GM19438 (cell line): ENCODE data around the gene PRDM15.

ENCODE experiments used
- ATAC-seq: cut with Tn5 transposase; IDR thresholded peaks from one replicate; pipeline ENCODE4 v1.9.1; 2021; ENCODE audit warnings: low read depth; ENCODE audit not compliant: unreplicated experiment

Gene PRDM15

DNA sequence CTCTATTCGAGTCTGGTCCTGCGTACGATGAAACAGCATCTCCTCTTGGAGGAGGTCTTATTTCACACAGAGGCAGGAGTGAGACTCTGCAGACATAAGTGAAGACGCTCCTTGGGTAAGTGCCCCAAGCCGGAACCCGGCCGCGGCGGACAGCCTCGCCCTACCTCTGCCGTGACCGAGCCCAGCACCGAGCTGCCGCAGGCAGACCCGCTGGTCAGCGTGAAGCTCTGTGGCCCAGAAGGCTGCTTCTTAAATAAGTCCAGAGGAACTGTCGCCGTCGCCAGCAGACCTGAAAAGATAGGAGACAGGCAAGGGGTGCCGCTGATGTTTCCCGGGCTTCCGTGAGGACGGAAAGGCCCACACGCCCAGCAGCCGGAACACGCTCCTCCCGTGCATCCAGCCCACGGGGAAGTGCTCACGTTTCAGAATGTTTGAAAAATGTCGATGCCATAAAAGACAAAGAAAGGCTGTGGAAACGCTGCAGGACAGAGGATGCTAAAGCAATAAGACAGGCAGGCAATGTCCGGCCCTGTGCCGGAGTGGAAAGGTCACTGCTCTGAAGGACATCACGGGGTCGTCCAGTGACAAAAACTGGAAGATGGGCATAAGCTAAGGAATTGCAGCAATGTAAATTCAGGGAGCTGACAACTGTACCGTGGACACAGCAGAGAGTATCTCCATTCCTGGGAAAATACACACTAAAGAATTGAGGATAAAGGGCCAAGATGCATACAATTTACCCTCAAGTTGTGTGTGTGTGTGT, 28.5 kb upstream of the PRDM15 start:
- no peak for ATAC-seq

DNA sequence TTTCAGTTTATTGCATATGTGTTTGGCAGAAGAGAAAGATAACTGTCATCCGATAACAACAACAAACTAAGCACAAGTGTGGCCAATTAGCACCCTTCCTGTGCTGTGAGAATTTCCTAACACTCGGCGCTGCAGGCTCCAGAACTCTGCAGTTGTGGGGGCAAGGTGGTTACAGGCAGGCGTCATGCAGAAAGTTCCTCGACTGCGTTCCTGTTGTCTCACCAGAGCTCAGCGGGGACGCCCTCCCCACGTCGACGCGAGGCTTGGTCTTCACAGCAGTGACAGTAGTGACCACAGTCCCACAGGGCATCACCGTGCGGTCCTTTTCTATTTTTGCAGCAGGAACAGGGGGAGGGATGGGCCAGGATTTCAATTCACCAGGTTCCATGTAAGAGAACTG, 27.6 kb upstream of the PRDM15 start:
- no peak for ATAC-seq

GRCh38 chr21:41903559-41904351, 24.6 kb upstream of the PRDM15 start:
- ATAC-seq = no peak

- no peak for ATAC-seq
Observed at GRCh38 chr21:41902946-41903345, 23.8 kb upstream of the PRDM15 start.

- ATAC-seq = no peak
Observed at GRCh38 chr21:41901782-41902181, 22.6 kb upstream of the PRDM15 start.

GRCh38 chr21:41901099-41901498, 22.0 kb upstream of the PRDM15 start:
- no peak for ATAC-seq

DNA sequence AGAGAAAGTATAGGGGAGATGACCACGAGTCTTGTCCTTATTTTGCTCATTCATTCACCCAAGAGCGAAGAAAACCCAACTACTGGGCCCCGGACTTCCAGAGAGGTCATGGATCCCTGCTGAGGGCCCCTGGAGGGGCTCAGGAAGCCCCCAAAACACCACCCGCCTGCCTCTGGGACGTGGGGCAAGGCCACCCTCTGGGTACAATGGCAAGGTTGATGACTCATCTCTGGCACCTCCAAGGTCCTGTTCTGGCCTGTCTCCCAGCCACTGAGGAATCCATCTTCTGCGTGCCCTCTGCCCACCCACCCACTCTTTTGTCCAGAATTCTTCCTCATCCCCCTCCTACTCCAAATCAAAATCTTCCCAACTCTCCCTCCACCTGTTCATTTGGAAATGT, 21.3 kb upstream of the PRDM15 start:
- ATAC-seq = no peak

GRCh38 chr21:41899426-41900202, 20.5 kb upstream of the PRDM15 start:
- ATAC-seq = no peak

GRCh38 chr21:41898998-41899397, 19.9 kb upstream of the PRDM15 start:
- ATAC-seq = no peak

- ATAC-seq = no peak
Observed at GRCh38 chr21:41897700-41898099, 18.6 kb upstream of the PRDM15 start.

DNA sequence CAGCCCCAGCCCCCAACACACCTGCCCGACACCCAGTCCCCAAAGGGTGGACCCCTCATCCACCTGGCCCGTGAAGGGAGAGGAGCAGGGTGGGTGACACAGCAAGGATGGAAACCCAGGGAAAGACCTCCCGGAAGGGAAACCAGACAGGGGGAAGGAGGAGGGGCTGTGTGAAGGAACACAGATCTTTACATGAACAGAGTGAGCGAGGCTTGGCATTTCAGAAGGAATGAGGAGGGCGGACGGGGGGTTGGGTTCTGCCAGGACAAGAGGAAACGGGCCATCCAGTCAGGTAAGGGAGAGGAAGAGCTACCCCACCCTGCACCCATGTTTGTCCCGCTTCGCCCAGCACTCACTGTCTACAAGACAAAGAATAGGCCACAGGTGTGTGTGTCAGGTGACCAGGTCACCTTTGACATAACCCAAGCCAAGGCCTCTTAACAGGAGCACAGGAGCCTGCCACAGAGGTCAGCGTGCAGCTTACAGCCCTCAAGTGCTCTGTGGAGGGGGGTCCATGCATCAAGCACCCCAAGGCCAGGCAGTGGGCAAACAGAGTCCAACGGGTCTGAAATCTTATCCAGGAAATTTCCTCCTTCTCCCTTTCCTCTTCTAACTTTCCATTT, 18.0 kb upstream of the PRDM15 start:
- no peak for ATAC-seq

- ATAC-seq = no peak
Observed at GRCh38 chr21:41895643-41896493, 16.7 kb upstream of the PRDM15 start.

- no peak for ATAC-seq
Observed at GRCh38 chr21:41894922-41895557, 15.9 kb upstream of the PRDM15 start.

DNA sequence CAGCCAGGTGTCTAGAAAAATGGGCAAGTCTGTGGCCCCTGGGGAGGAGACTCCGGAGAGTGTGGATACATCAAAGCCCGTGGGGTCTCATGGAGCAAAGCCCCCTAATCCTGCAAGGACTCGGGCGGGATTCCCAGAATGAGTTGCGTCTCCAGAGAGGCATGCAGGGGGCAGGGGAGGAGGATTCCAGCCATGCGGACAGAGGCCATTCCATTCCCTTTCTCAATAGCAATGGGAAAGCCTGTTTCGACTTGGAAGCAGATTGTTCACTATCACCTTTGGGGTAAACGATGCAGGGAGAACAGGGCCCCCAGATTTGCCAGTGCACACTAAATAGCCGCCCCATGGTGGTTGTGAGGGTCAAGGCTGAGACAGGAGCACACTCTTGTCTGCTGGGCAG, 15.4 kb upstream of the PRDM15 start:
- ATAC-seq = no peak

GRCh38 chr21:41892726-41893125, 13.6 kb upstream of the PRDM15 start:
- ATAC-seq = no peak

DNA sequence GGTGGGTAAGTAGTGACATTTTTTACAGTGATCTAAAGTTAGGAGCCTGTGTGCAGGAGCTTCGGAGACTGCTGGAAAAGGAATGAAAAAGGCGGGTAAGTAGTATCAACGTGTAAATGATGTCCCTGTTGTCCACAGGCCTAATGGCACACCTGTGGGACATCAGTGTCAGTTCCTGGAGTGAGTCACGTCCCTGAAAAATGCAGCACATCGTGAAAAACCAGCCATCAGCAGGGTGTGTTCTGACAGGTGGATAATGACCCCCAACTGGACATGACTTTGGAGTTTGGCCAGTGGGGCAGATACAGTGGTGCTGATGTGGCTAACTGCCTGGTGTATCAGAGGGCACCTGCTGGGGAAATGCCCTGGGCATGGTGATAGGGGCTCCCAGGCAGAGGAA, 12.0 kb upstream of the PRDM15 start:
- no peak for ATAC-seq

GRCh38 chr21:41890355-41890754, 11.2 kb upstream of the PRDM15 start:
- no peak for ATAC-seq

DNA sequence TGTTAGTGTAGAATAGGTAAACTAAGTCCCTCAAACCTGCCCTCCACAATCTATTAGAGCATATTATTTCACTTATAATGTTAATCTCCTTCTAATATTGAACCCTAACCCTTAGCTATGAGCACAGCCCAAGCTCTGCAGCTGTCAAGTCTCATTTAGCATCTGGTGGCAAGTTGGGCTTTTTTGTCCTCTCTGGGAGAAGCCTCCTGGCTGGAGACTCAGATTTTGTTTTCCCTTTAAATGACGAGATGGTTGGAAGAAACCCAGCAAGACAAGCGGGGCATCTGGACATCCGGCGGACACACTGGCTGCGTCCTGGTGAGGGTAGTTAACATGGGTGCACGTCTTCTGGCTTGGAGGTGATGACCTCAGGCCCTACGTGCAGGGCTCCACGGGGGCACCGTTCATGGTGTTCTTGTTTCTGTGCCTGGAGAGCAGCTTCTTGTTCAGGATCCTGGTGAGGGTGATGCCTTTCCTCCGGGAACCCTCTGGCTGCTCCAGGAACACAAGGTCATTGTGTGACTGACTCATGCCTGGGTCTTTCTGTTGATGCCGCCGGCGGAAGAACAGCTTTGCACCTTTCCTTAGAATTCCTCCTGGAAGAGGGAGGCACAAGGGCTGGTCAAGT, 9.7 kb upstream of the PRDM15 start:
- no peak for ATAC-seq

DNA sequence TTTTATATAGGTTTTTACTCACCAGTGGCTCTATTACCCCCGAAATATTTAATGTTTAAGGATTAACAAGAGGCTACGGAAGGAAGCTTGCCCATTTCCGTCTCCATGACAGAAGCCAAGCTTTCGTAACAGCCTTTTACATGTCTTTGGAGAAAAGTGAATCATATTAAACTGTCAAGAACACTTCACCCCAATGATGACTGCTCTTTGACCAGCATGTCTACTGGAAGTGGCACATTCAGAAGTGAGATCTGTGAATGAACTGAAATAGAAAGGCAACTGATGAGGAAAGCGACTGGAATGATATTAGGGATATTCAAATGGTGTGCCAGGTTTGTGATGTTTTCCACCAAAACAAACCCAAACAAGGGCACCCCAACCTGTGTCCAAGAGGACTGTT, 8.5 kb upstream of the PRDM15 start:
- no peak for ATAC-seq
